Neural progenitor cell (in vitro differentiated cells): ENCODE data around the gene IL17B.

Experiments
- EZH2 ChIP-seq: fragments of 200-600 bp; sonication (generic); IDR thresholded peaks from 2 replicates; pipeline ENCODE4 v1.6.1; 2017; ENCODE audit warnings: antibody characterized with exemption, mild to moderate bottlenecking, moderate library complexity
- TF ChIP-seq, protein P1 (sequence below): fragments of 200-600 bp; sonication (generic); IDR thresholded peaks from 2 replicates; pipeline ENCODE4 v1.5.1; 2017; ENCODE audit warnings: antibody characterized with exemption, mild to moderate bottlenecking

GRCh38 chr5:149403923-149404745 is 25.0 kb upstream of the IL17B start:
- TF ChIP-seq, protein P1, sequence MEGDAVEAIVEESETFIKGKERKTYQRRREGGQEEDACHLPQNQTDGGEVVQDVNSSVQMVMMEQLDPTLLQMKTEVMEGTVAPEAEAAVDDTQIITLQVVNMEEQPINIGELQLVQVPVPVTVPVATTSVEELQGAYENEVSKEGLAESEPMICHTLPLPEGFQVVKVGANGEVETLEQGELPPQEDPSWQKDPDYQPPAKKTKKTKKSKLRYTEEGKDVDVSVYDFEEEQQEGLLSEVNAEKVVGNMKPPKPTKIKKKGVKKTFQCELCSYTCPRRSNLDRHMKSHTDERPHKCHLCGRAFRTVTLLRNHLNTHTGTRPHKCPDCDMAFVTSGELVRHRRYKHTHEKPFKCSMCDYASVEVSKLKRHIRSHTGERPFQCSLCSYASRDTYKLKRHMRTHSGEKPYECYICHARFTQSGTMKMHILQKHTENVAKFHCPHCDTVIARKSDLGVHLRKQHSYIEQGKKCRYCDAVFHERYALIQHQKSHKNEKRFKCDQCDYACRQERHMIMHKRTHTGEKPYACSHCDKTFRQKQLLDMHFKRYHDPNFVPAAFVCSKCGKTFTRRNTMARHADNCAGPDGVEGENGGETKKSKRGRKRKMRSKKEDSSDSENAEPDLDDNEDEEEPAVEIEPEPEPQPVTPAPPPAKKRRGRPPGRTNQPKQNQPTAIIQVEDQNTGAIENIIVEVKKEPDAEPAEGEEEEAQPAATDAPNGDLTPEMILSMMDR = no peak
- no peak for TF ChIP-seq EZH2
